HG02623 (cell line): Measurements from ENCODE around the gene TAL2.

Source experiments
- ATAC-seq: cut with Tn5 transposase; IDR thresholded peaks from one replicate; pipeline ENCODE4 v1.9.1; 2021; ENCODE audit warnings: moderate library complexity; ENCODE audit not compliant: unreplicated experiment

Gene TAL2

GRCh38 chr9:105662184-105663104 lies at the start of gene TAL2:
Gene TAL2 (plus strand): TSS chr9:105662457. CDS start chr9:105662497, 40 bp downstream.
- ATAC-seq = peak; percentile 81

DNA sequence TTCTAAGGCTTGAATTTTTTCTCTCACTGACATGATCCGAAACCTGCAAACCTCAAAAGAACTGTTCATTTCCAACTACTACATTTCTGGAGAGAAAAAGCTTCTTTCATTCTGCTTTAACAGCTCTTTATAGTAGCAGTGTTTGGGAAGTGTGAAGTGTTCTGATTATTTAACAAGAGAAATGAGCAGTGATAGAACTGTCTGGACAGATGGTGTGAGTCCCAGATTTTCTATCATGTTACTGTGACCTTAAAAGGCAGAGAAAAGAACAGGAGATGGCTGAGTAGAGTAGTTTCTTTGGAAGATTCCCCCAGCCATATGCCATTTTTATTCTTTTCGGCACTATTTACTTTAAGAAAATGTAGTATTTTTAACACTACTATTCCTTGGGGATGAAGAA lies 41.3 kb upstream of the TAL2 start:
- ATAC-seq = no peak

GRCh38 chr9:105625088-105625487 lies 37.2 kb upstream of the TAL2 start:
- no peak for ATAC-seq

DNA sequence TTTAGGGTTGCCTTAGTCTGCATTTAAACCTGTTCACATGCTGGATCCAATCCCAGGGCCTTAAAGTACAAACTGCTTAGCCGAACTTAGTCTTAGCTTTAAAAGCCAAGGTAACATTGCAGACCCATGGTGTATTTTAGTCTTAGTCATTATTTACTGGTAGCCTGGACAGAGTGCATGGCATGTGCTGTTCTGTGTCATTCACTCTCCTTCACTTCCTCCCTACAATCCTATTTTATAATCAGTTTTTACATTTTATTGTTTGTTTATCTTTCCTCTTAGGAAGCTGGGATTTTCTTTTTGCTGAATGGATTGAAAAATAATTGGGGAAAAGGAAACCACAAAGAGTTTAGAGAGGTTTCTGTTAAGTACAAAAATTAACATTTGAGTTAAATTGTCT lies 29.4 kb upstream of the TAL2 start:
- ATAC-seq = no peak

DNA sequence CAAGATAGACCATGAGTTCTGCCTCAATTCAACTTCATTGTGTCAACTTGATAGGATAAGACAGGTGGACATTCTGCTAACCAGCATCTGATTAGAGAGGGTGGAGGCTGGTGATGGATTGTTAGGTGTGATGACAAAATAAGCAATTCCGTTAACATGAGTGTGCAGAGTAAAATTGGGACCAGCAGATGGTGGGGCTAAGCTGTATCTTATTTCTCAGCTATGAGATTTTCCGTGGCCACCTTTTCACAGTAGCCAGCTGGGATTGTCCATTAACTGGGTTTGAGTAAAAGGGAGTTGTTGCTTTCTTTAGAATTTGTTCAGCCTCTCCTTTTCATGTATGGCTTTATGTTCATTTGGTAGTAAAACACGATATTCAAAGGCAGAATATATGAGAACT lies 28.8 kb upstream of the TAL2 start:
- no peak for ATAC-seq

- ATAC-seq = no peak
These were observed 25.9 kb upstream of the TAL2 start for GRCh38 chr9:105636331-105636730.

- no peak for ATAC-seq
These were observed 24.4 kb upstream of the TAL2 start for GRCh38 chr9:105637787-105638395.

DNA sequence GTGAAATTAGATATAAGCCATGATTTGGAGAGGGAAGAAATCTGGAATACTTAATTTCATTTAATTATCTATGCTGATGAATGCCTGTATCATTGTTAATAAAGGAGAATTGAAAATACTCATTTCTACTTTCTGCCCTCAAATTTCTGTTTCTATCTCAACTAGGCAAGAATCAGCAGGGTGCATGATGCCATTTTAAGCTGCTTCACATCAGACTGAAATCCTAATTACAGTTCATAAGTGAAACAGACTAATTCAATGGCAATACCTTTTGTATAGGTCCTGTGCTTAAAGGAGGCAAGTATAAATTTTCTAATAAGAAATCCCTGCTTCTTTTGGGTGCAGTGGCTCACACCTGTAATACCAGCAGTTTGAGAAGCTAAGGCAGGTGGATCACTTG lies 22.3 kb upstream of the TAL2 start:
- no peak for ATAC-seq

- ATAC-seq = no peak
These were observed 18.5 kb upstream of the TAL2 start for GRCh38 chr9:105643795-105644194.

GRCh38 chr9:105646879-105647594 lies 15.2 kb upstream of the TAL2 start:
- no peak for ATAC-seq

GRCh38 chr9:105647595-105648349 lies 14.5 kb upstream of the TAL2 start:
- no peak for ATAC-seq

GRCh38 chr9:105651806-105652205 lies 10.5 kb upstream of the TAL2 start:
- ATAC-seq = no peak

- no peak for ATAC-seq
These were observed 5.9 kb upstream of the TAL2 start for GRCh38 chr9:105656131-105656921.

GRCh38 chr9:105658351-105658750 lies 3.9 kb upstream of the TAL2 start:
- ATAC-seq = no peak

- no peak for ATAC-seq
These were observed 1.2 kb upstream of the TAL2 start for GRCh38 chr9:105661011-105661410.

- ATAC-seq = no peak
These were observed 1.7 kb downstream of the TAL2 start for GRCh38 chr9:105663914-105664313.

GRCh38 chr9:105667867-105668266 lies 5.6 kb downstream of the TAL2 start:
- no peak for ATAC-seq

DNA sequence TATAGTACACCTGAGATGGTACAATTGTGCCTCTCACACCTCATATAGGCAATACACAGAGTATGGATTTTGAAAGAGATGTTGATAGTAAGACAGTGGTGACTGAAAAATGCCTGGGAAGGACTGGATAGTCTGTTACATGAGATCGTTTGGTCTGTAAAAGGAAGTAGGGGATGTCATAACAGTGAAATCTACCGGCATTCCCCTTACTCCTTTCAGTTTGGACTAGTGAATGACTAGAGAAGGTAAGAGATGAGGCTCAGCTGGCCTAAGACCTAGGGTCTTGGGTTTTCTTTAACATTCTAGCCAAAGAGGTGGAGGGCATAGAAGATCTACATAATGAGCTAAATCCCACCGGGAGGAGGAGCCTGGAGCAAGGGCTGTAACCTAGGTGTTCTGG lies 8.1 kb downstream of the TAL2 start:
- ATAC-seq = peak; percentile 60

GRCh38 chr9:105670775-105671174 lies 8.5 kb downstream of the TAL2 start:
- ATAC-seq = no peak

DNA sequence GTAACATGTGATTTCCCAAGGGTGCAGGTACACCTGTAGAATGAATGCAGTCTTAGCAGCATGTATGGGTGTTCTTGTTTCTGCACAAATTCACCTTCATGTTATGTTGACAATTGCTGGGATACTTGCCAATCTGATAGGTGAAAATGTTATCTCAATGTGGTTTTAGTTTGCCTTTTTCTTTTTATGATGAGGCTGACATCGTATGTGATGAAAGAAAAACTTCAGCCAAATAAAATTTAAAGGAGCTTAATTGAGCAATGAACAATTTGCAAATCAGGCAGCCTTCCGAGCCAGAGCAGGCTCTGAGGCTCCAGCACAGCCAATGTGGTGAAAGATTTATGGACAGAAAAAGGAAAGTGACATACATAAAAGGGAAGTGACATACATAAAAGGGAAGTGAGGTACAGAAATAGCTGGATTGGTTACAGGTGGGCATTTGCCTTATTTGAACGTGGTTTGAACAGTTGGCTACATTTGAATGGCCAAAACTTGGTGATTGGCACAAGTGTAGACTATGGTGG lies 10.5 kb downstream of the TAL2 start:
- no peak for ATAC-seq
